HCT116 (cell line): Measurements from ENCODE around the gene CSNK1E. TPM values are rescaled to one million over a fixed set of nuclear protein-coding genes. Genes with fewer than 3 reads are reported as not detected.

ENCODE experiments used
- ATAC-seq: fragments of 200-7000 bp; cut with Tn5 transposase; 2 replicates; pipeline ENCODE4 v1.9.1; 2020; ENCODE audit warnings: mild to moderate bottlenecking, moderate library complexity
- BruUV-seq: library from RNA; stranded (reverse); fragments of 400-500 nt; replicated peaks from 2 replicates; lab custom pipeline; 2021; lab: Mats Ljungman, UMichigan
- CTCF ChIA-PET: fragments of 300-600 bp; sonication (Branson Sonifier 250); formaldehyde crosslinking; loops from one replicate; lab custom pipeline; 2021; ENCODE audit warnings: antibody characterized with exemption; lab: Charles Lee
- POLR2A ChIA-PET: fragments of 300-600, 350-600 bp; sonication (Branson Sonifier 250); formaldehyde crosslinking; loops from one replicate; lab custom pipeline; 2021; ENCODE audit warnings: antibody characterized with exemption; lab: Charles Lee
- RAD21 ChIA-PET, 2 experiments: fragments of 300-600 bp; sonication (Branson Sonifier 250); formaldehyde crosslinking; loops; one replicate each; lab custom pipeline; 2023; ENCODE audit warnings: low total read pairs in 2 of 2; ENCODE audit not compliant: uncharacterized antibody in 2 of 2, unreplicated experiment in 2 of 2, low non-redundant PET in 1 of 2; lab: Charles Lee
- DNase-seq: peaks from one replicate; pipeline ENCODE4 v3.0.0-alpha.2; 2010; ENCODE audit warnings: low read depth, low spot score
- H2AFZ ChIP-seq: fragments of 200-600 bp; shearing (Covaris generic), sonication (generic); 2 replicates; pipeline ENCODE4 v1.6.1; 2017; ENCODE audit warnings: low read depth, mixed run types, mixed read lengths, antibody characterized with exemption, low read length; ENCODE audit not compliant: poor library complexity, severe bottlenecking
- H3K27ac ChIP-seq: 2 replicates; pipeline ENCODE4 v1.5.1; 2012; ENCODE audit warnings: low read depth, low read length
- H3K27me3 ChIP-seq: fragments of 200-600 bp; sonication (generic); 2 replicates; pipeline ENCODE4 v1.6.1; 2016; ENCODE audit warnings: mixed run types, low read length, mixed read lengths; ENCODE audit not compliant: insufficient read depth
- H3K36me3 ChIP-seq, 2 experiments: fragments of 200-500 bp in 1 of 2; fragments of 200-600 bp in 1 of 2; sonication (Bioruptor generic) in 1 of 2; sonication (generic) in 1 of 2; 2 replicates each; pipeline versions ENCODE4 v1.5.1 to v1.6.1; 2014 to 2016; ENCODE audit warnings: low read length in 2 of 2, inconsistent platforms in 1 of 2, mixed read lengths in 1 of 2, mixed run types in 1 of 2; ENCODE audit not compliant: insufficient read depth in 2 of 2, control insufficient read depth in 1 of 2
- H3K4me1 ChIP-seq, 2 experiments: fragments of 200-600 bp in 1 of 2; sonication (generic) in 1 of 2; 2 replicates each; pipeline versions ENCODE4 v1.5.1 to v1.6.1; 2012 to 2017; ENCODE audit warnings: low read length in 2 of 2, inconsistent platforms in 1 of 2, mild to moderate bottlenecking in 1 of 2, mixed read lengths in 1 of 2, mixed run types in 1 of 2, moderate library complexity in 1 of 2; ENCODE audit not compliant: insufficient read depth in 2 of 2, control insufficient read depth in 1 of 2
- H3K4me2 ChIP-seq: fragments of 200-600 bp; sonication (generic); 2 replicates; pipeline ENCODE4 v1.6.1; 2017; ENCODE audit warnings: mixed run types, low read length, mixed read lengths
- H3K4me3 ChIP-seq, 2 experiments: fragments of 200-600 bp in 1 of 2; sonication (generic) in 1 of 2; replicated peaks in 1 of 2; 2 replicates each; pipeline ENCODE4 v1.5.1; 2011 to 2016; ENCODE audit warnings: low read length in 2 of 2, control low read depth in 1 of 2, low read depth in 1 of 2, mild to moderate bottlenecking in 1 of 2, mixed read lengths in 1 of 2, mixed run types in 1 of 2
- H3K79me2 ChIP-seq: fragments of 200-600 bp; sonication (generic); 2 replicates; pipeline ENCODE4 v1.6.1; 2017; ENCODE audit warnings: mild to moderate bottlenecking, mixed run types, low read length, moderate library complexity, mixed read lengths; ENCODE audit not compliant: insufficient read depth
- H3K9ac ChIP-seq: fragments of 200-600 bp; sonication (generic); 2 replicates; pipeline ENCODE4 v1.6.1; 2016; ENCODE audit warnings: low read length, mixed read lengths
- H3K9me2 ChIP-seq: fragments of 200-600 bp; sonication (generic), shearing (Covaris generic); 2 replicates; pipeline ENCODE4 v1.6.1; 2017; ENCODE audit warnings: mixed run types, mild to moderate bottlenecking, moderate library complexity; ENCODE audit not compliant: insufficient read depth
- H3K9me3 ChIP-seq, 2 experiments: fragments of 200-500 bp in 1 of 2; fragments of 200-600 bp in 1 of 2; sonication (Bioruptor generic) in 1 of 2; sonication (generic) in 1 of 2; 2 replicates each; pipeline ENCODE4 v1.6.1; 2014 to 2017; ENCODE audit warnings: low read length in 2 of 2, mixed read lengths in 2 of 2, inconsistent platforms in 1 of 2, low read depth in 1 of 2, mild to moderate bottlenecking in 1 of 2, mixed run types in 1 of 2, moderate library complexity in 1 of 2; ENCODE audit not compliant: control insufficient read depth in 1 of 2, insufficient read depth in 1 of 2
- H4K20me1 ChIP-seq: fragments of 200-600 bp; sonication (generic), shearing (Covaris generic); 2 replicates; pipeline ENCODE4 v1.6.1; 2017; ENCODE audit warnings: mixed run types, mild to moderate bottlenecking, moderate library complexity; ENCODE audit not compliant: insufficient read depth
- ATF3 ChIP-seq: IDR thresholded peaks from 2 replicates; pipeline ENCODE4 v1.6.1; 2012
- CBX3 ChIP-seq: IDR thresholded peaks from 2 replicates; pipeline ENCODE4 v1.6.1; 2012; ENCODE audit warnings: low read depth
- CEBPB ChIP-seq: IDR thresholded peaks from 2 replicates; pipeline ENCODE4 v1.6.1; 2012; ENCODE audit warnings: low read depth
- CTCF ChIP-seq, 3 experiments: fragments of 200-600 bp in 1 of 3; sonication (generic) in 1 of 3; IDR thresholded peaks in 2 of 3; conservative IDR thresholded peaks in 1 of 3; 2 replicates each; pipeline ENCODE4 v1.5.1; 2012 to 2017; ENCODE audit warnings: low read depth in 2 of 3, low read length in 2 of 3, antibody characterized with exemption in 1 of 3, borderline replicate concordance in 1 of 3, control low read depth in 1 of 3, mild to moderate bottlenecking in 1 of 3, mixed read lengths in 1 of 3, mixed run types in 1 of 3, moderate library complexity in 1 of 3; ENCODE audit not compliant: insufficient read depth in 1 of 3
- EGR1 ChIP-seq: IDR thresholded peaks from 2 replicates; pipeline ENCODE4 v1.6.1; 2012; ENCODE audit warnings: low read depth
- ELF1 ChIP-seq: IDR thresholded peaks from 2 replicates; pipeline ENCODE4 v1.6.1; 2012; ENCODE audit warnings: low read depth, borderline replicate concordance
- EZH2phosphoT487 ChIP-seq: fragments of 200-600 bp; IDR thresholded peaks from 2 replicates; pipeline ENCODE4 v1.6.1; 2018; ENCODE audit warnings: antibody characterized with exemption, borderline replicate concordance
- FOSL1 ChIP-seq: IDR thresholded peaks from 2 replicates; pipeline ENCODE4 v1.6.1; 2012; ENCODE audit warnings: low read depth
- MAX ChIP-seq: IDR thresholded peaks from 2 replicates; pipeline ENCODE4 v1.6.1; 2012
- SIN3A ChIP-seq: IDR thresholded peaks from 2 replicates; pipeline ENCODE4 v1.6.1; 2012; ENCODE audit warnings: low read depth
- SRF ChIP-seq: IDR thresholded peaks from 2 replicates; pipeline ENCODE4 v1.6.1; 2012; ENCODE audit warnings: low read depth
- TCF7L2 ChIP-seq: IDR thresholded peaks from 2 replicates; pipeline ENCODE4 v1.7.0; 2011; ENCODE audit warnings: borderline replicate concordance, inconsistent platforms; ENCODE audit not compliant: insufficient read depth, insufficient read length; ENCODE audit errors: extremely low read depth
- YY1 ChIP-seq: IDR thresholded peaks from 2 replicates; pipeline ENCODE4 v1.6.1; 2011; ENCODE audit warnings: low read length, low read depth, moderate library complexity, mild to moderate bottlenecking; ENCODE audit not compliant: insufficient replicate concordance; ENCODE audit errors: extremely low read depth
- ZFX ChIP-seq: fragments of 450-650 bp; IDR thresholded peaks from 2 replicates; pipeline ENCODE4 v1.6.1; 2017
- ZNF274 ChIP-seq: fragments of 200-500 bp; sonication (Bioruptor generic); IDR thresholded peaks from 2 replicates; pipeline ENCODE4 v1.6.1; 2014; ENCODE audit warnings: mild to moderate bottlenecking, low read depth, low read length, inconsistent platforms
- intact Hi-C: fragments of 100-400 bp; cut with micrococcal nuclease; formaldehyde crosslinking; loops from 2 replicates; pipeline ENCODE4 v1.10.0; 2022
- total RNA-seq: library from RNA; stranded (reverse); gene quantifications from one replicate; pipeline ENCODE4 v1.2.1, GENCODE V29; 2021; ENCODE audit not compliant: unreplicated experiment
- TF ChIP-seq, protein P1 (sequence below): IDR thresholded peaks from 2 replicates; pipeline ENCODE4 v1.6.1; 2012; ENCODE audit warnings: low read depth

Gene CSNK1E
- total RNA-seq, 1 experiment from 2014 or later: 190 TPM

- H3K9me2 ChIP-seq: no peaks in the 10 kb centered on the region
- no peaks in the 10 kb centered on the region; the same call in 1 of the 2 replicates for H3K79me2 ChIP-seq
- no peak overlapping the region for H2AFZ ChIP-seq
- POLR2A ChIA-PET: no interaction called here
- RAD21 ChIA-PET: no interaction called here
- intact Hi-C loops: no loop called here
- H3K36me3 ChIP-seq: peaks cover 24 to 27% of the 10 kb centered on the region in 2 experiments; a peak in 3 of 4 replicates
- H3K4me2 ChIP-seq: no peak overlapping the region
- H3K9ac ChIP-seq: no peak overlapping the region
- BruUV-seq: no TSS peak
- H4K20me1 ChIP-seq: no peaks in the 10 kb centered on the region
- no peak overlapping the region for H3K27ac ChIP-seq
- no peak for ATAC-seq
- TF ChIP-seq ZNF274: no peak
- no peak for TF ChIP-seq EGR1
- no peak for TF ChIP-seq SRF
- TF ChIP-seq SIN3A: no peak
- TF ChIP-seq, protein P1, sequence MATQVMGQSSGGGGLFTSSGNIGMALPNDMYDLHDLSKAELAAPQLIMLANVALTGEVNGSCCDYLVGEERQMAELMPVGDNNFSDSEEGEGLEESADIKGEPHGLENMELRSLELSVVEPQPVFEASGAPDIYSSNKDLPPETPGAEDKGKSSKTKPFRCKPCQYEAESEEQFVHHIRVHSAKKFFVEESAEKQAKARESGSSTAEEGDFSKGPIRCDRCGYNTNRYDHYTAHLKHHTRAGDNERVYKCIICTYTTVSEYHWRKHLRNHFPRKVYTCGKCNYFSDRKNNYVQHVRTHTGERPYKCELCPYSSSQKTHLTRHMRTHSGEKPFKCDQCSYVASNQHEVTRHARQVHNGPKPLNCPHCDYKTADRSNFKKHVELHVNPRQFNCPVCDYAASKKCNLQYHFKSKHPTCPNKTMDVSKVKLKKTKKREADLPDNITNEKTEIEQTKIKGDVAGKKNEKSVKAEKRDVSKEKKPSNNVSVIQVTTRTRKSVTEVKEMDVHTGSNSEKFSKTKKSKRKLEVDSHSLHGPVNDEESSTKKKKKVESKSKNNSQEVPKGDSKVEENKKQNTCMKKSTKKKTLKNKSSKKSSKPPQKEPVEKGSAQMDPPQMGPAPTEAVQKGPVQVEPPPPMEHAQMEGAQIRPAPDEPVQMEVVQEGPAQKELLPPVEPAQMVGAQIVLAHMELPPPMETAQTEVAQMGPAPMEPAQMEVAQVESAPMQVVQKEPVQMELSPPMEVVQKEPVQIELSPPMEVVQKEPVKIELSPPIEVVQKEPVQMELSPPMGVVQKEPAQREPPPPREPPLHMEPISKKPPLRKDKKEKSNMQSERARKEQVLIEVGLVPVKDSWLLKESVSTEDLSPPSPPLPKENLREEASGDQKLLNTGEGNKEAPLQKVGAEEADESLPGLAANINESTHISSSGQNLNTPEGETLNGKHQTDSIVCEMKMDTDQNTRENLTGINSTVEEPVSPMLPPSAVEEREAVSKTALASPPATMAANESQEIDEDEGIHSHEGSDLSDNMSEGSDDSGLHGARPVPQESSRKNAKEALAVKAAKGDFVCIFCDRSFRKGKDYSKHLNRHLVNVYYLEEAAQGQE: no peak
- TF ChIP-seq CTCF (IDR thresholded peaks at IDR 0.05 in 2 of 3, conservative IDR thresholded peaks at IDR 0.05 in 1 of 3; ENCODE audit: borderline replicate concordance in 1 of 3, insufficient read depth in 1 of 3, low read depth in 2 of 3, low read length in 2 of 3): no peak
- no peak for TF ChIP-seq ZFX
- no peak for TF ChIP-seq CBX3
- no peak for TF ChIP-seq ATF3
- no peak for TF ChIP-seq MAX
- no peak for TF ChIP-seq FOSL1
- no peak for TF ChIP-seq CEBPB
- no peak for TF ChIP-seq EZH2phosphoT487
- no peak for TF ChIP-seq ELF1
- no peak for TF ChIP-seq TCF7L2
- no peak for TF ChIP-seq YY1
- TF ChIP-seq, all 23 proteins: peak for 0
- CTCF ChIA-PET: no interaction called here
- Histone ChIP-seq H3K27me3 (no peaks in the 10 kb centered on the region), H3K9me3 (no peaks in the 10 kb centered on the region), H3K4me3 (no peak overlapping the region), H3K4me1 (no peaks in the 10 kb centered on the region)
- DNase-seq: no peak
These were observed 26.9 kb downstream of the CSNK1E start for GRCh38 chr22:38290347-38290746.
